Spinal cord (tissue), 10 donors: ENCODE data around the gene LAG3. TPM values are rescaled to one million over a fixed set of nuclear protein-coding genes. Genes with fewer than 3 reads are reported as not detected.

Experiments
- DNase-seq, 6 donors: peaks; one replicate each; pipeline versions ENCODE4 v3.0.0 to v3.0.0-alpha.2; 2013 to 2015; ENCODE audit warnings: low spot score in 6 of 6, low read depth in 4 of 6
- H3K27ac ChIP-seq: one replicate; pipeline ENCODE4 v1.5.1; 2013; ENCODE audit warnings: low read depth, low read length, control low read depth
- H3K27me3 ChIP-seq: one replicate; pipeline ENCODE4 v1.6.1; 2013; ENCODE audit warnings: low read length; ENCODE audit not compliant: control insufficient read depth, insufficient read depth
- H3K36me3 ChIP-seq: one replicate; pipeline ENCODE4 v1.6.1; 2013; ENCODE audit warnings: low read length; ENCODE audit not compliant: control insufficient read depth, insufficient read depth
- H3K4me1 ChIP-seq: one replicate; pipeline ENCODE4 v1.6.1; 2013; ENCODE audit warnings: low read length; ENCODE audit not compliant: control insufficient read depth, insufficient read depth
- H3K4me3 ChIP-seq: one replicate; pipeline ENCODE4 v1.5.1; 2013; ENCODE audit warnings: low read depth, low read length, control low read depth
- H3K9me3 ChIP-seq: one replicate; pipeline ENCODE4 v1.6.1; 2013; ENCODE audit warnings: low read length; ENCODE audit not compliant: control insufficient read depth, insufficient read depth
- WGBS: methylation state at CpG from one replicate; pipeline ENCODE4 v1.1.5; 2013; ENCODE audit warnings: missing lambda C conversion rate; ENCODE audit not compliant: insufficient coverage; 5-methylcytosine and 5-hydroxymethylcytosine counted together
- polyA plus RNA-seq, 2 donors: library from polyadenylated mRNA; unstranded; fragments of 120-200 nt; gene quantifications; one replicate each; pipeline ENCODE4 v1.2.1, GENCODE V29; 2013; ENCODE audit not compliant: insufficient read length in 2 of 2
- total RNA-seq, 2 donors: library from RNA; depleted of rRNA in 1 of 2; stranded (reverse); fragments of 120-200 nt in 1 of 2; fragments of >200 nt in 1 of 2; gene quantifications; one replicate each; pipeline versions ENCODE4 v1.2.3 to v1.2.4, GENCODE V29; 2013 to 2014
- donor health status: healthy.

The LAG3 gene
- total and polyA plus RNA-seq, 4 donors = 0.33 to 1.6 (median 0.93) TPM; not detected in 1

DNA sequence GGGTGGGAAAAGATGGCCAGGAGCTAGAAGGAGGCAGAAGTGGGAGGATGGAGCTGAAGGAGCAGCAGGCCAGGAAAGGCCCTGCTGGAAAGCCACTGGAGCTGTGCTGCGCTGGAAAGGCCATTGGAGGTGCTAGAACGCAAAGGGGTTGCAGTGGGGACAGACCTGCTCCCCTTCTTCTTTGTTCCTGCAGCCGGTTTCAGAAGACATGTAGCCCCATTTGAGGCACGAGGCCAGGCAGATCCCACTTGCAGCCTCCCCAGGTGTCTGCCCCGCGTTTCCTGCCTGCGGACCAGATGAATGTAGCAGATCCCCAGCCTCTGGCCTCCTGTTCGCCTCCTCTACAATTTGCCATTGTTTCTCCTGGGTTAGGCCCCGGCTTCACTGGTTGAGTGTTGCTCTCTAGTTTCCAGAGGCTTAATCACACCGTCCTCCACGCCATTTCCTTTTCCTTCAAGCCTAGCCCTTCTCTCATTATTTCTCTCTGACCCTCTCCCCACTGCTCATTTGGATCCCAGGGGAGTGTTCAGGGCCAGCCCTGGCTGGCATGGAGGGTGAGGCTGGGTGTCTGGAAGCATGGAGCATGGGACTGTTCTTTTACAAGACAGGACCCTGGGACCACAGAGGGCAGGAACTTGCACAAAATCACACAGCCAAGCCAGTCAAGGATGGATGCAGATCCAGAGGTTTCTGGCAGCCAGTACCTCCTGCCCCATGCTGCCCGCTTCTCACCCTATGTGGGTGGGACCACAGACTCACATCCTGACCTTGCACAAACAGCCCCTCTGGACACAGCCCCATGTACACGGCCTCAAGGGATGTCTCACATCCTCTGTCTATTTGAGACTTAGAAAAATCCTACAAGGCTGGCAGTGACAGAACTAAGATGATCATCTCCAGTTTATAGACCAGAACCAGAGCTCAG is 47.0 kb downstream of the LAG3 start:
- Histone ChIP-seq H3K9me3 (no peaks in the 10 kb centered on the region), H3K27ac (peak overlapping the region; percentile 89), H3K4me1 (peaks cover 63% of the 10 kb centered on the region), H3K4me3 (no peak overlapping the region), H3K27me3 (no peaks in the 10 kb centered on the region), H3K36me3 (peaks cover 11% of the 10 kb centered on the region)
- 75% methylated on average over 11 of the region's 13 CpGs for WGBS
- no peak for DNase-seq

DNA sequence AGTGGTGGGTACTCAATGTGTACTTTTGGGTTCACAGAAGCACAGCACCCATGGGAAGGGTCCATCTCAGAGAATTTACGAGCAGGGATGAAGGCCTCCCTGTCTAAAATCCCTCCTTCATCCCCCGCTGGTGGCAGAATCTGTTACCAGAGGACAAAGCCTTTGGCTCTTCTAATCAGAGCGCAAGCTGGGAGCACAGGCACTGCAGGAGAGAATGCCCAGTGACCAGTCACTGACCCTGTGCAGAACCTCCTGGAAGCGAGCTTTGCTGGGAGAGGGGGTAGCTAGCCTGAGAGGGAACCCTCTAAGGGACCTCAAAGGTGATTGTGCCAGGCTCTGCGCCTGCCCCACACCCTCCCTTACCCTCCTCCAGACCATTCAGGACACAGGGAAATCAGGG is 47.8 kb downstream of the LAG3 start:
- Histone ChIP-seq H3K4me1 (peaks cover 71% of the 10 kb centered on the region), H3K27me3 (no peaks in the 10 kb centered on the region), H3K27ac (peak overlapping the region; percentile 89), H3K4me3 (no peak overlapping the region), H3K36me3 (peaks cover 19% of the 10 kb centered on the region), H3K9me3 (no peaks in the 10 kb centered on the region)
- no peak for DNase-seq
- 35% methylated on average over 4 of the region's 5 CpGs for WGBS

DNA sequence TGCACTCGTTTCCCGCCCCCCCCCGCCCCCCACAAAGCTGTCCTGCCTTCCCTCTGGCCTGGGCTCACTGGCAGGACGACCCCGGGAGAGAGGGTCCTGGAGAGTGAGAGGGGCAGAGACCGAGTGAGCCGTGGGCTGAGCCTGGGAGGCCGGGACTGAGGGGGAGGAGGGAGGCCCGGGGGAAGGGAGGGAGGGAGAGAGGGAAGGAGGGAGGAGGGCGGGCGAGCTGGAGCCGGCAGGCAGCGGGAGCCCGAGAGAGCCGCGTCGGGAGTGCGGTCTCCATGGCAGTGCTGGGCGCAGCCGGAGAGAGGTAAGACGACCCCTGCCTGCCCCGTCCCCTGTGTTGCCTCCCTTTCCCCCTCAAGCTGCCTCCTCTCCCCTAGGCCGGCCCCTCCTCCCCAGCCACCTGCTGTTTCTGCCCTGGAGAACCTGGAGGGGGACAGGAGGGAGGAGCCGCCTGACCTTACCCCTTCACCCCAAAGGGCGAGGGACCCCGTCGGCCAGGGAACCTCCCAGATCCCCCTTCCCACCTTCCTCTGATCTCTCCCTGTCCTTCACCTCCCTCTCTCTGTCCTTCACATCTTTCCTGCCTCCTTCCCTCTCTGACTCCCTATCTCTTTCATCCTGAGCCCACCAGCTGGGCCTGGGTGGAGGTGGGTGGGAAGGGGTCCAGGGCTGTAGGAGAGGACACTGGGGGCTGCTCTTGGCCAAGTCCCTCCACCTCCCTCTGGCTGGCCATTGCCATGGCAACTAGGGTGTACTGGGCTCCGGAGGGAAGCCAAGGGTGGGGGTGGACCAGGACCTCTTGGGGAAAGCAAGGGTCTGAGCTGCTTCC is 49.5 kb downstream of the LAG3 start, which contains the start of gene GPR162:
GPR162 (plus strand) TSS at position 231 of the 835 bp plus-strand sequence. CDS start 2,078 bp downstream, outside the sequence.
- no peaks in the 10 kb centered on the region for H3K27me3 ChIP-seq
- H3K4me3 ChIP-seq = peak within 1 kb of the TSS; percentile 72
- H3K36me3 ChIP-seq = peaks cover 34% of the 10 kb centered on the region
- WGBS = 0% methylated on average over 7 of the region's 28 CpGs
- no peaks in the 10 kb centered on the region for H3K9me3 ChIP-seq
- H3K27ac ChIP-seq = peak within 1 kb of the TSS; percentile 89
- peaks cover 88% of the 10 kb centered on the region for H3K4me1 ChIP-seq
- peak in 3 of 6 donors; percentile 44 to 92 (median 91) for DNase-seq

DNA sequence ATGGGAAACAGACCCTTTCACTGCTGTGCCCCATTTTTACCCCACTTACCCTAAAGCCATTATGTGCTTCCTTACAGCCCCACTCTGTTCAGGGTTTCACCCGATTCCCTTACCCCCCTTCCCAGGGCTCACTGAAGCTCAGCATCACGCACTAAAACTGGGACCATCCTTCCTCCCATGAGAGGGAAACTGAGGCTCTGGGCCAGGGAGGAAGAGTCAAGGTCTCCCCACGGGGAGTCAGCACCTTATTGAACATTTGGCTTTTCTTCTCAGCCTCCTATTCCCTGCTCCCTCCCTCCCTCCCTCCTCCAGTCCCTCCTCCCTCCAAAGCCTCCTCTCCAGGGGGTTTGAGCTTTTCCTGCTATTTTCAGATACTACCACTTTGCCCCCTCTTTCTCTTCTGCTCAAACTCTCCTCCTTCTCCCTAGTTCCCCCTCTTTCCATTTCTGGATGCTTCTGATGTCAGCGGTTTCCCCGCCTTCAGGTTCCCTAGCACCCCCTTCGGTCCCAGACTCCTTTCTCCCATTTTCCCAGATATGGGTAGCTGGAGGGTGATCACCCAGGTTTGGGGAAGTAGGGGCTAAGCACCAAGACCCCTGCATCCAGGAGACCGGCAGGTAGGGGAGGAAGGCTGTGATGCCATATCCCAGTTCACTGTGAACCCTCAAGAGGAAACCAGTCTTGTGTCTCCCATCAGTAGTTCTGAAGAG is 50.3 kb downstream of the LAG3 start:
- H3K27me3 ChIP-seq = no peaks in the 10 kb centered on the region
- no peaks in the 10 kb centered on the region for H3K9me3 ChIP-seq
- peaks cover 37% of the 10 kb centered on the region for H3K36me3 ChIP-seq
- DNase-seq = no peak
- H3K27ac ChIP-seq = peak overlapping the region; percentile 89
- 26% methylated on average over 3 of the region's 7 CpGs for WGBS
- H3K4me1 ChIP-seq = peaks cover 95% of the 10 kb centered on the region
- peak overlapping the region; percentile 72 for H3K4me3 ChIP-seq

DNA sequence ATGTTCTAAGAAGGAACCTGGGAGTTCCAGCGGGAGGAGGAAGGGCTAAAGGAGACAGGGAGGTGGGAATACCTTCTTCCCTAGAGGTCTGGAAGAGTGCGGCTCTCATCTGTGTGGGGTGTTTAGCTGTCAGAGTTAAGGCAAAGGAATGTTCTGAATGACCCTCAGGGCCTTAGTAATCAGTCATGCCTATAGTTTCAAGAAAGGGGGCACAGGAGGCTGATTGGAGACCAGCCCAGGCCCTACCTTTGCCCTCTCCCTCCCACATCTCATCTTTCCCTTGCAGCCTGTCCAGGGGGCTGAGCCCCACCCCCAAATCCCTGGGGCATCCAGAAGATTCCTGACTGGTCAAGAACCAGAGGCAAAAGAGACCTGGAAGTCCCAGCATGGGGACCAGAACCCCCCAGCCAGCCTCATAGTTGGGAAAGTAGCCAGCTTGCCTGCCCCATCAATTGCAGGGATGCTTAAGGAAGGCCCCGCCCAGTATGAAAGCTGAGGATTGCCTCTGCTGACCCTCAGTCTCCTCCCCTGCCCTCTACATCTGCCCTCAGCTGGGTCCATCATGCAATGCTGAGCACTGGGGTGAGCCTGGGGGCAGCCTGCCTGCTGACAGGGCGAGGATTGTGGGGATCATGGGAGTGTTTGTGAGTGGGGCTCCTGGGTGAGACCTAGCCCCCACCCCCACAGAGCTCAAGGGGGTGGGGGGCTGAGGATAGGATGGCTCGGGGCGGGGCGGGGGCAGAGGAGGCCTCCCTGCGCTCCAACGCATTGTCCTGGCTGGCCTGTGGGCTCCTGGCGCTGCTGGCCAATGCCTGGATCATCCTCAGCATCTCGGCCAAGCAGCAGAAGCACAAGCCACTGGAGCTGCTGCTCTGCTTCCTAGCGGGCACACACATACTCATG is 51.1 kb downstream of the LAG3 start:
- no peaks in the 10 kb centered on the region for H3K9me3 ChIP-seq
- H3K36me3 ChIP-seq = peaks cover 37% of the 10 kb centered on the region
- no peaks in the 10 kb centered on the region for H3K27me3 ChIP-seq
- WGBS = 57% methylated on average over 7 of the region's 12 CpGs
- H3K4me1 ChIP-seq = peaks cover 94% of the 10 kb centered on the region
- H3K4me3 ChIP-seq = peak overlapping the region; percentile 1
- H3K27ac ChIP-seq = peak overlapping the region; percentile 4
- DNase-seq = peak in 1 of 6 donors; percentile 7

DNA sequence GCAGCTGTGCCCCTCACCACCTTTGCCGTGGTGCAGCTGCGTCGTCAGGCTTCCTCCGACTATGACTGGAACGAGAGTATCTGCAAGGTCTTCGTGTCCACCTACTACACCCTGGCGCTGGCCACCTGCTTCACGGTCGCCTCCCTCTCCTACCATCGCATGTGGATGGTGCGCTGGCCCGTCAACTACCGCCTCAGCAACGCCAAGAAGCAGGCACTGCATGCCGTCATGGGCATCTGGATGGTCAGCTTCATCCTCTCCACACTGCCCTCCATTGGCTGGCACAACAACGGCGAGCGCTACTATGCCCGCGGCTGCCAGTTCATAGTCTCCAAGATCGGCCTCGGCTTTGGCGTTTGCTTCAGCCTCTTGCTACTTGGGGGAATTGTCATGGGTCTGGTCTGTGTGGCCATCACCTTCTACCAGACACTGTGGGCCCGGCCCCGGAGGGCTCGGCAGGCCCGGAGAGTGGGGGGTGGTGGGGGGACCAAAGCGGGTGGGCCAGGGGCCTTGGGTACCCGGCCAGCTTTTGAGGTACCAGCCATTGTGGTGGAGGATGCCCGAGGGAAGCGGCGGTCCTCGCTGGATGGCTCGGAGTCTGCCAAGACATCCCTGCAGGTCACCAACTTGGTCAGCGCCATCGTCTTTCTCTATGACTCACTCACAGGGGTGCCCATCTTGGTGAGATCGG is 51.9 kb downstream of the LAG3 start:
- H3K36me3 ChIP-seq = peaks cover 37% of the 10 kb centered on the region
- H3K27ac ChIP-seq = no peak overlapping the region
- no peaks in the 10 kb centered on the region for H3K9me3 ChIP-seq
- no peak overlapping the region for H3K4me3 ChIP-seq
- peak in 1 of 6 donors; percentile 13 for DNase-seq
- peaks cover 91% of the 10 kb centered on the region for H3K4me1 ChIP-seq
- no peaks in the 10 kb centered on the region for H3K27me3 ChIP-seq
- WGBS = 83% methylated on average over 25 of the region's 37 CpGs

DNA sequence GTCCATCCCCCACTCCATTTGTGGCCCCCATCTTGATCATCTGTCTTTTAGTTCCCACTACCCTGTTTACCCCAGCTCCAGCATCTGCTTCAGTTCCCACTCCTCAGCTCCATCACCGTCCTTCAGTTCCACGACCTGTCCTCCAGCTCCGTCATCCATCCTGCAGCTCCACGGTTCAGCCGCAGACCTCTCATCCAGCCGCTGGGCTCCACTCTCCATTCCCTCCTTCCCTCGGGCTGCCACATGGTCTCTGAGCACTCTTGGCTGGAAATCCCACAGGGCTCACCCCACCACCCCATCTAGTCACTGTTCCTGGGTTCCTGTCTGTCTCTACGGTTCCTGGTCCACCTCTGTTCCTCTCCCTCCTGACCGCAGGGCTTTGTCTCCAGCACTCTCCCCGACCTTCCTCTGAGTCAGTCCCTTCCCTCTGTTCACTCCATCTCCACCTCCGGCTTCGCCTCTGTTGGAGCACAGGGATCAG is 52.6 kb downstream of the LAG3 start:
- no peak for DNase-seq
- Histone ChIP-seq H3K9me3 (no peaks in the 10 kb centered on the region), H3K27me3 (no peaks in the 10 kb centered on the region), H3K4me1 (peaks cover 91% of the 10 kb centered on the region), H3K36me3 (peaks cover 41% of the 10 kb centered on the region), H3K4me3 (peak overlapping the region; percentile 12), H3K27ac (peak overlapping the region; percentile 81)
- WGBS = 48% methylated on average over 12 of the region's 12 CpGs

DNA sequence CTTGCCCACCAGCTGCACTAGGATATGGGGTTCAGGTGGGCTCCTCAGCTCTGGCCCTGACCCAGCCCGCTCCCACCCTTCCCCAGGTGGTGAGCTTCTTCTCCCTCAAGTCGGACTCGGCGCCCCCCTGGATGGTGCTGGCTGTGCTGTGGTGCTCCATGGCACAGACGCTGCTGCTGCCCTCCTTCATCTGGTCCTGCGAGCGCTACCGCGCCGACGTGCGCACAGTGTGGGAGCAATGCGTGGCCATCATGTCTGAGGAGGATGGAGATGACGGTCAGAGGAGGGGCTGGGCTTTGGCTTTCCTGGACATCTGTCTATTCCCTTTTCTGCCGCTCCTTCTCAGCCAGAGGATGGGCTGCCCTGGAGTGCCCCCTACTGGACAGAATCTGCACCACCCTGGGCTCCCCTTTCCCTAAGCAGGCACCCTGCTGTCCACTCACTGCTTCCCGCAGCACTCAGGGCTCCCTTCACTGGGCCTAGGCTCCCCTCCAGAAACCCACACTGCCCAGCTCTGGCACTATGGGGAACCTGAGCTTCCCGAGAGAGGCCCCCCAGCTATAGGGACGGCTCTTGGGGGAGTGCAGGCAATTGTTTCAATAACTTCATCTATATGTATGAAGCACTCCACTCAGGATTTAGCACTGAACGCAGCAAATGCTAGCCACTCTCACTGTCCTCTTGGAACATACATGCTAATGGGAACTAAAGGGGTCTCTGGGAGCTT is 53.2 kb downstream of the LAG3 start:
- 8% methylated on average over 16 of the region's 19 CpGs for WGBS
- H3K4me3 ChIP-seq = peak overlapping the region; percentile 12
- H3K27ac ChIP-seq = peak overlapping the region; percentile 81
- no peaks in the 10 kb centered on the region for H3K9me3 ChIP-seq
- DNase-seq = peak in 5 of 6 donors; percentile 64 to 95 (median 76)
- H3K4me1 ChIP-seq = peaks cover 91% of the 10 kb centered on the region
- peaks cover 48% of the 10 kb centered on the region for H3K36me3 ChIP-seq
- H3K27me3 ChIP-seq = no peaks in the 10 kb centered on the region
